ENCODE measurements around the gene PKP1. TPM values are rescaled to one million over a fixed set of nuclear protein-coding genes. Genes with fewer than 3 reads are reported as not detected.

The PKP1 gene
- total and polyA plus RNA-seq, 2 experiments from 2014 or later = 0.19 to 0.83 TPM

GRCh38 chr1:201264072-201264471, 19.2 kb upstream of the PKP1 start:
- no peaks in the 10 kb centered on the region; the same call in 2 of the 3 replicates for H3K36me3 Mint-ChIP-seq (ENCODE audit: low read depth)
- no peak overlapping the region for H3K4me3 Mint-ChIP-seq
- Histone ChIP-seq H3K36me3 (ENCODE audit: insufficient read depth) (no peaks in the 10 kb centered on the region), H3K4me2 (no peak overlapping the region), H3K27me3 (ENCODE audit: insufficient read depth) (0 out of 2 replicates have a peak, but pooled peaks cover 3% of the 10 kb centered on the region), H3K9me2 (ENCODE audit: insufficient read depth) (no peaks in the 10 kb centered on the region), H3K4me3 (no peak overlapping the region), H4K20me1 (replicated peaks; ENCODE audit: insufficient read depth) (no peaks in the 10 kb centered on the region), H2AFZ (no peak overlapping the region), H3K79me2 (replicated peaks; ENCODE audit: insufficient read depth) (no peaks in the 10 kb centered on the region), H3K27ac (ENCODE audit: low read depth) (no peak overlapping the region), H3F3A (replicated peaks; ENCODE audit: low read depth) (no peaks in the 10 kb centered on the region), H3K4me1 (ENCODE audit: insufficient read depth) (peaks cover 6% of the 10 kb centered on the region; the same call in 1 of the 2 replicates)
- DNase-seq (ENCODE audit: low spot score) (no peak), ATAC-seq (no peak)
- H3K9me3 Mint-ChIP-seq = no peaks in the 10 kb centered on the region
- H3K4me1 Mint-ChIP-seq = peaks cover 5% of the 10 kb centered on the region
- no peak overlapping the region for H3K27ac Mint-ChIP-seq
- TF ChIP-seq ZNF114 (CRISPR knock-in tag; IDR thresholded peaks at IDR 0.05) (no peak), CTCF (conservative IDR thresholded peaks at IDR 0.05; ENCODE audit: low read depth in 2 of 2) (no peak), EZH2phosphoT487 (IDR thresholded peaks at IDR 0.05; ENCODE audit: unreplicated experiment) (no peak)
- peaks cover 2% of the 10 kb centered on the region for H3K27me3 Mint-ChIP-seq (ENCODE audit: insufficient read depth, low read depth, poor library complexity)

- H3K27me3 Mint-ChIP-seq (ENCODE audit: insufficient read depth, low read depth, poor library complexity) = peaks cover 2% of the 10 kb centered on the region
Observed at GRCh38 chr1:201264554-201264953, 18.8 kb upstream of the PKP1 start.

More at GRCh38 chr1:201264554-201264953, 18.8 kb upstream of the PKP1 start:
- H3K4me2 ChIP-seq = no peak overlapping the region
- H3K27me3 ChIP-seq (ENCODE audit: insufficient read depth) = 0 out of 2 replicates have a peak, but pooled peaks cover 3% of the 10 kb centered on the region
- H3K4me1 ChIP-seq (ENCODE audit: insufficient read depth) = peaks cover 6% of the 10 kb centered on the region; the same call in 1 of the 2 replicates
- H3K4me3 ChIP-seq = no peak overlapping the region
- TF ChIP-seq NANOG (IDR thresholded peaks at IDR 0.05; ENCODE audit: borderline replicate concordance) = no peak
- no peak for TF ChIP-seq CTCF (conservative IDR thresholded peaks at IDR 0.05; ENCODE audit: low read depth in 2 of 2)
- TF ChIP-seq, protein P1, sequence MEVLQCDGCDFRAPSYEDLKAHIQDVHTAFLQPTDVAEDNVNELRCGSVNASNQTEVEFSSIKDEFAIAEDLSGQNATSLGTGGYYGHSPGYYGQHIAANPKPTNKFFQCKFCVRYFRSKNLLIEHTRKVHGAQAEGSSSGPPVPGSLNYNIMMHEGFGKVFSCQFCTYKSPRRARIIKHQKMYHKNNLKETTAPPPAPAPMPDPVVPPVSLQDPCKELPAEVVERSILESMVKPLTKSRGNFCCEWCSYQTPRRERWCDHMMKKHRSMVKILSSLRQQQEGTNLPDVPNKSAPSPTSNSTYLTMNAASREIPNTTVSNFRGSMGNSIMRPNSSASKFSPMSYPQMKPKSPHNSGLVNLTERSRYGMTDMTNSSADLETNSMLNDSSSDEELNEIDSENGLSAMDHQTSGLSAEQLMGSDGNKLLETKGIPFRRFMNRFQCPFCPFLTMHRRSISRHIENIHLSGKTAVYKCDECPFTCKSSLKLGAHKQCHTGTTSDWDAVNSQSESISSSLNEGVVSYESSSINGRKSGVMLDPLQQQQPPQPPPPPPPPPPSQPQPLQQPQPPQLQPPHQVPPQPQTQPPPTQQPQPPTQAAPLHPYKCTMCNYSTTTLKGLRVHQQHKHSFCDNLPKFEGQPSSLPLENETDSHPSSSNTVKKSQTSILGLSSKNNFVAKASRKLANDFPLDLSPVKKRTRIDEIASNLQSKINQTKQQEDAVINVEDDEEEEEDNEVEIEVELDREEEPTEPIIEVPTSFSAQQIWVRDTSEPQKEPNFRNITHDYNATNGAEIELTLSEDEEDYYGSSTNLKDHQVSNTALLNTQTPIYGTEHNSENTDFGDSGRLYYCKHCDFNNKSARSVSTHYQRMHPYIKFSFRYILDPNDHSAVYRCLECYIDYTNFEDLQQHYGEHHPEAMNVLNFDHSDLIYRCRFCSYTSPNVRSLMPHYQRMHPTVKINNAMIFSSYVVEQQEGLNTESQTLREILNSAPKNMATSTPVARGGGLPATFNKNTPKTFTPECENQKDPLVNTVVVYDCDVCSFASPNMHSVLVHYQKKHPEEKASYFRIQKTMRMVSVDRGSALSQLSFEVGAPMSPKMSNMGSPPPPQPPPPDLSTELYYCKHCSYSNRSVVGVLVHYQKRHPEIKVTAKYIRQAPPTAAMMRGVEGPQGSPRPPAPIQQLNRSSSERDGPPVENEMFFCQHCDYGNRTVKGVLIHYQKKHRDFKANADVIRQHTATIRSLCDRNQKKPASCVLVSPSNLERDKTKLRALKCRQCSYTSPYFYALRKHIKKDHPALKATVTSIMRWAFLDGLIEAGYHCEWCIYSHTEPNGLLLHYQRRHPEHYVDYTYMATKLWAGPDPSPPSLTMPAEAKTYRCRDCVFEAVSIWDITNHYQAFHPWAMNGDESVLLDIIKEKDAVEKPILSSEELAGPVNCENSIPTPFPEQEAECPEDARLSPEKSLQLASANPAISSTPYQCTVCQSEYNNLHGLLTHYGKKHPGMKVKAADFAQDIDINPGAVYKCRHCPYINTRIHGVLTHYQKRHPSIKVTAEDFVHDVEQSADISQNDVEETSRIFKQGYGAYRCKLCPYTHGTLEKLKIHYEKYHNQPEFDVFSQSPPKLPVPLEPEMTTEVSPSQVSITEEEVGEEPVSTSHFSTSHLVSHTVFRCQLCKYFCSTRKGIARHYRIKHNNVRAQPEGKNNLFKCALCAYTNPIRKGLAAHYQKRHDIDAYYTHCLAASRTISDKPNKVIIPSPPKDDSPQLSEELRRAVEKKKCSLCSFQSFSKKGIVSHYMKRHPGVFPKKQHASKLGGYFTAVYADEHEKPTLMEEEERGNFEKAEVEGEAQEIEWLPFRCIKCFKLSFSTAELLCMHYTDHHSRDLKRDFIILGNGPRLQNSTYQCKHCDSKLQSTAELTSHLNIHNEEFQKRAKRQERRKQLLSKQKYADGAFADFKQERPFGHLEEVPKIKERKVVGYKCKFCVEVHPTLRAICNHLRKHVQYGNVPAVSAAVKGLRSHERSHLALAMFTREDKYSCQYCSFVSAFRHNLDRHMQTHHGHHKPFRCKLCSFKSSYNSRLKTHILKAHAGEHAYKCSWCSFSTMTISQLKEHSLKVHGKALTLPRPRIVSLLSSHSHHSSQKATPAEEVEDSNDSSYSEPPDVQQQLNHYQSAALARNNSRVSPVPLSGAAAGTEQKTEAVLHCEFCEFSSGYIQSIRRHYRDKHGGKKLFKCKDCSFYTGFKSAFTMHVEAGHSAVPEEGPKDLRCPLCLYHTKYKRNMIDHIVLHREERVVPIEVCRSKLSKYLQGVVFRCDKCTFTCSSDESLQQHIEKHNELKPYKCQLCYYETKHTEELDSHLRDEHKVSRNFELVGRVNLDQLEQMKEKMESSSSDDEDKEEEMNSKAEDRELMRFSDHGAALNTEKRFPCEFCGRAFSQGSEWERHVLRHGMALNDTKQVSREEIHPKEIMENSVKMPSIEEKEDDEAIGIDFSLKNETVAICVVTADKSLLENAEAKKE (CRISPR knock-in tag; IDR thresholded peaks at IDR 0.05) = no peak
- TF ChIP-seq, protein P2, sequence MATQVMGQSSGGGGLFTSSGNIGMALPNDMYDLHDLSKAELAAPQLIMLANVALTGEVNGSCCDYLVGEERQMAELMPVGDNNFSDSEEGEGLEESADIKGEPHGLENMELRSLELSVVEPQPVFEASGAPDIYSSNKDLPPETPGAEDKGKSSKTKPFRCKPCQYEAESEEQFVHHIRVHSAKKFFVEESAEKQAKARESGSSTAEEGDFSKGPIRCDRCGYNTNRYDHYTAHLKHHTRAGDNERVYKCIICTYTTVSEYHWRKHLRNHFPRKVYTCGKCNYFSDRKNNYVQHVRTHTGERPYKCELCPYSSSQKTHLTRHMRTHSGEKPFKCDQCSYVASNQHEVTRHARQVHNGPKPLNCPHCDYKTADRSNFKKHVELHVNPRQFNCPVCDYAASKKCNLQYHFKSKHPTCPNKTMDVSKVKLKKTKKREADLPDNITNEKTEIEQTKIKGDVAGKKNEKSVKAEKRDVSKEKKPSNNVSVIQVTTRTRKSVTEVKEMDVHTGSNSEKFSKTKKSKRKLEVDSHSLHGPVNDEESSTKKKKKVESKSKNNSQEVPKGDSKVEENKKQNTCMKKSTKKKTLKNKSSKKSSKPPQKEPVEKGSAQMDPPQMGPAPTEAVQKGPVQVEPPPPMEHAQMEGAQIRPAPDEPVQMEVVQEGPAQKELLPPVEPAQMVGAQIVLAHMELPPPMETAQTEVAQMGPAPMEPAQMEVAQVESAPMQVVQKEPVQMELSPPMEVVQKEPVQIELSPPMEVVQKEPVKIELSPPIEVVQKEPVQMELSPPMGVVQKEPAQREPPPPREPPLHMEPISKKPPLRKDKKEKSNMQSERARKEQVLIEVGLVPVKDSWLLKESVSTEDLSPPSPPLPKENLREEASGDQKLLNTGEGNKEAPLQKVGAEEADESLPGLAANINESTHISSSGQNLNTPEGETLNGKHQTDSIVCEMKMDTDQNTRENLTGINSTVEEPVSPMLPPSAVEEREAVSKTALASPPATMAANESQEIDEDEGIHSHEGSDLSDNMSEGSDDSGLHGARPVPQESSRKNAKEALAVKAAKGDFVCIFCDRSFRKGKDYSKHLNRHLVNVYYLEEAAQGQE (IDR thresholded peaks at IDR 0.05; ENCODE audit: unreplicated experiment) = no peak
- no peak for TF ChIP-seq EZH2 (IDR thresholded peaks at IDR 0.05; ENCODE audit: low read depth, unreplicated experiment)
- Mint-ChIP-seq H3K36me3 (ENCODE audit: low read depth) (no peaks in the 10 kb centered on the region; the same call in 2 of the 3 replicates), H3K27ac (no peak overlapping the region), H3K4me1 (peaks cover 3% of the 10 kb centered on the region), H3K4me3 (no peak overlapping the region), H3K9me3 (no peaks in the 10 kb centered on the region)
- no peaks in the 10 kb centered on the region for H3F3A ChIP-seq (replicated peaks; ENCODE audit: low read depth)
- H3K27ac ChIP-seq (ENCODE audit: low read depth) = no peak overlapping the region
- no peaks in the 10 kb centered on the region for H4K20me1 ChIP-seq (replicated peaks; ENCODE audit: insufficient read depth)
- H2AFZ ChIP-seq = no peak overlapping the region
- DNase-seq (ENCODE audit: low spot score) (no peak), ATAC-seq (no peak)
- H3K36me3 ChIP-seq (ENCODE audit: insufficient read depth) = no peaks in the 10 kb centered on the region
- no peaks in the 10 kb centered on the region for H3K79me2 ChIP-seq (replicated peaks; ENCODE audit: insufficient read depth)
- H3K9me2 ChIP-seq (ENCODE audit: insufficient read depth) = no peaks in the 10 kb centered on the region
